IPS-NIHi11 (cell line): ENCODE data around the gene SAMD11.

Experiments
- DNase-seq: peaks from one replicate; pipeline ENCODE4 v3.0.0; 2012; ENCODE audit warnings: mixed read lengths, low spot score

SAMD11 gene

GRCh38 chr1:916173-917075 is 7.3 kb upstream of the SAMD11 start:
- no peak for DNase-seq

- DNase-seq: no peak
These were observed 6.7 kb upstream of the SAMD11 start for GRCh38 chr1:917076-917459.

DNA sequence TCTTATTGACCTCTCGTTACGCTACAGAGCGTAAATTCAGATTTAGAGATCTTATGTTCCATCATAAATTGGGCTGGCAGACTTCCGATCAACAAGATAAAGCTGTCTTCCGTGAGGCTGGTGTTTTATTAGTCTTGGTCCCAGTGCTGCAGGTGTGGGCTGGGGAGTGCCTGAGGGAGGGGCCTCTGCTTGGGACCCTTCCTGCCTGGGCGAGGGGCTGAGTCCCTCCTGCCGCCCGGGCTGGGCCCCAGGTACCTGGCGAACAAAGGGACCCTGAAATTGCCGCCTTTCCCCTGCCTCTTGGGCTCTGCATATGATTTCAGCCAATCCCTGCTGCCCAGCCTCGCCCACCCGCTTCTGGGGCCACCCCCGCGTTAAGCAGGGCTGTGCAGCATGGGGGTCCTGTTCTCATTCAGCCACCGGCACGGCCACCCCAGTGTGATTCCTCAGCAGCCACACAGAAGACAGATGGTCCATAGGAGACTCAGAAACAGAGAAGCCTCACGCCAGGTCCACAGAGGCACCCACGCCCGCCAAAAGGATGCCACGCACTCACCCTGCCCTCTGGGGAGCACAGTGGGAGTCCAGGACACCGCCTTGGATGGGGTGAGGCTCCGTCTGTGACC is 6.1 kb upstream of the SAMD11 start:
- no peak for DNase-seq

DNA sequence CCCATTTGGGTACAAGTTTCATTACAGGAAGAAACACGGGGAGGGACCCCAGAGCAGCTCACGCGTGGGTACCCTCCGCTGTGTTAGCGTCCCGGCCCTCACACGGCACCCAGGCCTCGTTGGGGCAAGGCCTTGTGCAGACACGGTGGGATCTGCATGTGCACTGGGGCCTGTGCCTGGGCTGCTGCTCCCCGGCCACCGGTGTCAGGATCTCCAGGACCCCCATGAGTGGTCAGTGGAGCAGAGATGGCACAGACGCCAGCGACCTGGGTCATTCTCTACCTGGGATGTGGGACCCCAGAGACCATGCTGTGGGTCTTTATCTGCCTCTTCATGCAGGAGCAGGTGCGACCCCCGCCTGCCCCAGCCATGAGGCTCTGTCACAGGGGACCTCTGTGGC is 5.4 kb upstream of the SAMD11 start:
- DNase-seq: no peak

DNA sequence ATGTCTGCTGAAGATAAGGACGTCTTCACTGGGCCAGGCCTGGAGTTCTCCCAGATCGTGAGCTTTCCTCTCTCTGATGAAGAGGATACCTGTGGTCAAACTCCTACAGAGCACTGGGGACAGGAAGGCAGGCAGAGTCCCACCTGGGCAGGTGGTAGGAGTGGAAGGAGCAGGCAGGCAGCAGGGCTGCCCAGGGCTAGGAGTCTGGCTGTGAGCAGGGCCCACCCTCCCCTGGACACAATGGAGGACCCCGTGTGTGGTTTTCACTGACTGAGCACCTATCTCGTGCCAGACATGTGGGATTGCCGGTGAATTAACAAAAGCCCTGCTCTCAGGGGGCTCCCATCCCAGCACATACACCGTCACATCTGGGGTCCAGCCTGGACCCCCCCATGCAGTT is 4.9 kb upstream of the SAMD11 start:
- DNase-seq: no peak

GRCh38 chr1:919271-919872 is 4.4 kb upstream of the SAMD11 start:
- no peak for DNase-seq

DNA sequence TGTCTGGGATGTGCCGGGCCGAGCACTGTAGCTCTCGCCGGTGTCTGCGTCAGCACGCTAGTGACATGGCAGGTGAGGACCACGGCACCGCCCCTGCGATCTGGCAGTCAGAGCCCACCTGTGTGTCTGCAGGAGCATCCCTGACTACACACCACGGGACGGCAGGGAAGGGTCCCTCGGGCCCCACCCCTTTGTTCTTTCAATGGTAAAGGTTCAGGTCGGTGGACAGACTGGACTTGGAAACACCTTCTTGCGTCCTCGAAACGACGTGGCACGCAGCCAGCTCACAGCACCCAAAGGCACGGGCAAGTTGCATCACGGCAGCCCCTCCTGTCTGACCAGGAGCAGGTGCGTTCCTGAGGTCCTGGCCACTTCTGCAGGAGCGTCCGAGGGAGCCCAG is 3.7 kb upstream of the SAMD11 start:
- DNase-seq: no peak

DNA sequence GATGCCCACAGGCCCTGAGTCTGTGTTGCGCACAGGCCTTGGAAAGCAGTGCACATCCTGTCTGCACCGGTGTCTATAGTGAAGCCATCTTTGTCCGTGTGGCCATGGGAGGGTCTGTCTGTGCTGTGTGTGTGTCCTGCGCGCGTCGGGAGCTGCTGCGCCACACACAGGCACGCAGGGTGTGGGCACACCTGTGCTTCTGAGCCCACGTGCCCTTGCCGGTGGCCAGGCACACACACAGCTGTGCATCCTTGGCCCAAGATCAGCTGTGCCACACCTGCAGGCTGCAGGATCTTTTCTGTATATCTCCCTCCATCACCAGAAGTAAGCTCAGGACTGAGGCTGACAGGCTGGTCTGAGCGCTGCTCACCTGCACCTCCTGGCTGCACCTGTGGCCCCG is 3.2 kb upstream of the SAMD11 start:
- DNase-seq: no peak

DNA sequence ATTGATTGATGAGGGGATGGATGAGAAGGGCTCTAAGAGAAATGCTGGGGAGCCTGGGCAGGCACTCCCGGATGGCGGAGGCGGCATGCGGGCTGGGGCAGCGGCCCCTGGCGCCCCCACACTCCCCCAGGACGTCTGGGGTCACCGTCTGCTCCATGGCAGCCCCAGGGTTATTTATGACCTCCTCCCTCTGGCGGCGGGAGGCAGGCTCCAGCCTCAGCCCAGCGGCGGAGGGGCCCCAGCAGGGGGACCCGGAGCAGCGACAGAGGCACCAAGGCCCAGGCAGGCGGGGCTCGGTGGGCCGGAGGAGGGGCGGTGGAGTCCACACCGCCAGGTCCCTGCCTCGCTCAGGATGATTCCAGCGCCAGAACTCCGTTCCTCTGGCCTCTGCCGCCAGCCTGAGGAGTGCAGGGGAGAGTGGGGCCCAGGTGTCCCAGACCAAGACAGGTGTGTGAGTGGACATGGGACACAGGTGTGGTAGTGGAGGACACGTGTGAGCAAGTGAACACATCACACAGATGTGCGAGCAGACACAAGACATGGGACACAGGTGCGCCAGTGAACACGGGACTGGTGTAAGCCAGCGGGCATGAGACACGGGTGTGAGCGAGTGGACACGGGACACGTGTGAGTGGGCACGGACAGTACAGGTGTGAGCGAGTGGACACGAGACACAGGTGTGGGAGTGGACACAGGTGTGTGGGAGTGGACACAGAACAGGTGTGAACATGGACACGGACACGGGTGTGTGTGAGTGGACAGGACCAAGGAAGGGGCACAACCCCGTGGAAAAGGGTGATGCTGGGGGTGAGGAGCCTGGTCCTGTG is 2.5 kb upstream of the SAMD11 start:
- DNase-seq: peak; percentile 94

DNA sequence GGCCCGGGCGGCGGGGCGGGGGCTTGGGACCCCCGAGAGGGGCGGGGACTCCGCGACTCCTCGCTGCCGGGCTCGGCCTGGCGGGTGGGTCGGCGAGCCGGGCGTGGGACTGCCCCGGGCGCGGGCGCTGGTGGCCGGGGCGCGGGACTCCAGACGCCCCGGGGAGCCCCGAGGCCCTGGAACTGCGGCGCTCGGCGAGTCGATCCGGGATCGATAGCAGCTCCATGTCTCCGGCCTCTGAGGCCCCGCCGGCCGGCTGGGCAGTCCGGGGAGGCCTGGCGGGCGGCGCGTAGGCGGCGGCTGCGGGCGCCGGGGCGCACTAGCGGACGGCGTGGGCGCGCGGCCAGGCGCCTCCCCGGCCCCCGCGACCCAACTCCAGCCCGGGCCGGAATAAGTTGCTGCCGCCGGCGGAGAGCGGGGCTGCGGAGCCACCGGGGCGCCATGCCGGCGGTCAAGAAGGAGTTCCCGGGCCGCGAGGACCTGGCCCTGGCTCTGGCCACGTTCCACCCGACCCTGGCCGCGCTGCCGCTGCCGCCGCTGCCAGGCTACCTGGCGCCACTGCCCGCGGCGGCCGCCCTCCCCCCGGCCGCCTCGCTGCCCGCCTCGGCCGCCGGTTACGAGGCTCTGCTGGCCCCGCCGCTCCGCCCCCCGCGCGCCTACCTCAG is 400 bp downstream of the SAMD11 start:
- peak; percentile 39 for DNase-seq

GRCh38 chr1:924656-925560 is 1.2 kb downstream of the SAMD11 start:
- peak; percentile 60 for DNase-seq

DNA sequence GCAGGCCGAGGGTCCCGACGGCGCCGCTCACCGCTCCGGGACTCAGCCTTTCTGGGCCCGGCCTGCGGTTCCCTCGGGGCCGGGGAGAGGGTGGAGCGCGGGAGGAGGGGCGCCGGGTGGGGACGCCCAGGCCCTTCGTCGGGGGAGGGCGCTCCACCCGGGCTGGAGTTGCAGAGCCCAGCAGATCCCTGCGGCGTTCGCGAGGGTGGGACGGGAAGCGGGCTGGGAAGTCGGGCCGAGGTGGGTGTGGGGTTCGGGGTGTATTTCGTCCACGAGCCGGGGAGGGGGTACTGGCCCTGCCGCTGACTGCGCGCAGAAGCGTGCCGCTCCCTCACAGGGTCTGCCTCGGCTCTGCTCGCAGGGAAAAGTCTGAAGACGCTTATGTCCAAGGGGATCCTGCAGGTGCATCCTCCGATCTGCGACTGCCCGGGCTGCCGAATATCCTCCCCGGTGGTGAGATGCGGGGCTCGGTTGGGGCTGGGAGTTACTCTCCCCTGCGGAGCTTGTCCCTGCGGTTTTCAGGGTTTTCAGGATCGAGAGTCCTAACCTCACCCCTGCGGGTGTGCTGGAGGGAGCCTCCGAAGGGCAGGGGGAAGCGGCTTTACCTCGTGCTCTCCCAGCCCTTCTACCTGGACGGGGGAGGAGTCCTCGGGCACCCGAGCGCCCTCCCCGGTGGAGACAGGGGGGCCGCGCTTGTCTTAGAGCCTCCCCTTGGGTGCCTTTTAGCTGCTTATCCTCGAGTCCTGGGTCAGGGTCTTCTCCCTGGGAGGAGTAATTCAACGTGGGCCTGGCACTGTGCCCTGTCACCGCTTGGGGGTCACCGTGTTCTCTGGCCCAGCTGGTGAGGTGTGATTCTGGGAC is 2.1 kb downstream of the SAMD11 start:
- DNase-seq: peak; percentile 54

DNA sequence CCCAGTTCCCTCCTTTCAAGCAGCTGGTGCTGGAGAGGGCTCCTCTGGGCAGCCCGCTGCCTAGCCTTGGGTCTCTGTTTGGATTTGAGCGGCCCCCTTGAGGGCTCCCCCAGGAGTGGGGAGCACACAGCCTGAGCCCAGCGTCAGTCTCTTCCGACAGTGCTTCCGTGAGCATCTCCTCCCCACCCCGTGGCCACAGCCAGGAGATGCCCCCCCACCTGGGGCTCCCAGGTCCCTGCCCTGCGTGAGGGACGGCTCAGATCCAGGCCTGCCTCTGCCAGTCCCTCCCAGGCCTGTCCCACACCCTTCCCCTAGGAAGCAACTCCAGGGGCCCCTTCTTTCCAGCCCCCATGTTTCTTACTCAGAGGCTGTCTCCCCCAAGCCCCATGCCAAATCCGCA is 3.5 kb downstream of the SAMD11 start:
- DNase-seq: no peak

- DNase-seq: no peak
These were observed 4.0 kb downstream of the SAMD11 start for GRCh38 chr1:927748-928147.

DNA sequence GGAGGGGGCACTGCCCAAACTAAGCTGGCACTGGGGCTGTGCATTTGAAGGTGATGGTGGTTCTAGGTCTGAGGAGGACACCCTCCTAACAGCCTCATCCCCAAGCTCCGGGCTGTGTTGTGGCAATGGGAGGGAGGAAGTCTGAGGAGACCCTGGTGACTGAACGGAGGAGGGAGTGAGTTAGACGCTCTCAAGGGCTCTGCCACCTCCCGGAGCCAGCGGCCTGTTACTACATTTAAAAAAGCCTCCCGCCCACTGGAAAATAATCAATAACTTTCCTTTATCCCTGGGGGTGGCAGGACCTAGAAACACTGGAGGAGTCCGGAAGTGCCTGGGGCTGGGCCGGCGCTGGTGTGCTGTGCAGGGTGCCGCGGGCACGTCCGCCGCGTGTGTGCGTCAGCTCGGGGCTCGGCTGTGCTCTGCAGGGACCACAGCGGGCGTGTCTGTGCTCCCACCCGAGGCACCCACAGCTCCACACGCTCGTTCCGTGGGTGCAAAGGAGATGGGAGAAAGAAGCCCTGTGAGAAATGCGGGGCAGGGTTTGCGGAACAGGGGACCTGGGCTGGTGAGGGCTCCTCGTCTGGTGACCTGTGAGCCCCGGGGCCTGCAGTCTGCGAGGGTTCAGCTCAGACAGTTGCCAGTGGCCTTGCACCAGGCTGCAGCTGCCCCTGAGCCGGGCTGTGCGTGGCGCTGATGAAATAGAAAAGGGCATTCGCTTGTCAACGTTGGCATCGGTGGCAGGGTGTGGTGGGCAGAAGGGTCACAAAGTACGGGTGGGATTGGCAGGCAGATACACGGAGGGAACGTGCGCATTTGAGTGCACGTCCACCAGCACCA is 5.3 kb downstream of the SAMD11 start:
- DNase-seq: no peak

- DNase-seq: no peak
These were observed 6.2 kb downstream of the SAMD11 start for GRCh38 chr1:929712-930632.

GRCh38 chr1:930633-931138 is 7.0 kb downstream of the SAMD11 start:
- DNase-seq: no peak
